AG20443 (cell line): ENCODE results near the gene METTL9.
A peak's percentile ranks its signal among the peaks of the same experiment; 100 is the strongest.
"Not testable (repeated sequence)": the region's sequence is repeated elsewhere in the genome, so short reads cannot be mapped to it uniquely, and the experiment has no call there.

Source experiments
- DNase-seq: peaks from one replicate; pipeline ENCODE4 v3.0.0; 2012; ENCODE audit warnings: low spot score, mixed read lengths

Gene METTL9

GRCh38 chr16:21663889-21664647 is 64.7 kb downstream of the METTL9 start, which contains the start of gene OTOA:
Gene OTOA (plus strand): TSS chr16:21663968. CDS start chr16:21678515, 14,547 bp downstream.
- peak; percentile 43 for DNase-seq

GRCh38 chr16:21664801-21665492 is 65.6 kb downstream of the METTL9 start:
- DNase-seq = no peak

- no peak for DNase-seq
Measured at GRCh38 chr16:21666772-21667171, 67.4 kb downstream of the METTL9 start.

GRCh38 chr16:21667575-21667974 is 68.2 kb downstream of the METTL9 start:
- DNase-seq = no peak

- no peak for DNase-seq
Measured at GRCh38 chr16:21673469-21673868, 74.1 kb downstream of the METTL9 start.

- not testable (repeated sequence) for DNase-seq
Measured at GRCh38 chr16:21674456-21674855, 75.1 kb downstream of the METTL9 start.

GRCh38 chr16:21680714-21681113 is 81.3 kb downstream of the METTL9 start:
- not testable (repeated sequence) for DNase-seq

- no peak for DNase-seq
Measured at GRCh38 chr16:21683184-21683583, 83.8 kb downstream of the METTL9 start.

GRCh38 chr16:21684199-21684598 is 84.8 kb downstream of the METTL9 start:
- DNase-seq = no peak

- peak; percentile 30 for DNase-seq
Measured at GRCh38 chr16:21685034-21685455, 85.7 kb downstream of the METTL9 start.

GRCh38 chr16:21689107-21689506 is 89.7 kb downstream of the METTL9 start:
- no peak for DNase-seq

- DNase-seq = not testable (repeated sequence)
Measured at GRCh38 chr16:21690967-21691366, 91.6 kb downstream of the METTL9 start.

GRCh38 chr16:21694609-21695008 is 95.2 kb downstream of the METTL9 start:
- no peak for DNase-seq

GRCh38 chr16:21697032-21697431 is 97.7 kb downstream of the METTL9 start:
- no peak for DNase-seq

- no peak for DNase-seq
Measured at GRCh38 chr16:21698169-21699032, 99.0 kb downstream of the METTL9 start.

GRCh38 chr16:21701271-21701670 is 101.9 kb downstream of the METTL9 start:
- no peak for DNase-seq

GRCh38 chr16:21702276-21702675 is 102.9 kb downstream of the METTL9 start:
- no peak for DNase-seq

GRCh38 chr16:21703156-21703555 is 103.8 kb downstream of the METTL9 start:
- no peak for DNase-seq

- no peak for DNase-seq
Measured at GRCh38 chr16:21703589-21704174, 104.3 kb downstream of the METTL9 start.

GRCh38 chr16:21704266-21704665 is 104.9 kb downstream of the METTL9 start:
- no peak for DNase-seq

GRCh38 chr16:21704733-21705132 is 105.4 kb downstream of the METTL9 start:
- no peak for DNase-seq
